Measurements from ENCODE around the gene NDUFAF7.
"Not testable (repeated sequence)": the region's sequence is repeated elsewhere in the genome, so short reads cannot be mapped to it uniquely, and the experiment has no call there.

NDUFAF7 gene

GRCh38 chr2:37219046-37219445, 12.4 kb upstream of the NDUFAF7 start:
- DNase-seq = no peak

- no peak for DNase-seq
These were observed 8.3 kb upstream of the NDUFAF7 start for GRCh38 chr2:37223131-37223530.

GRCh38 chr2:37224063-37224462, 7.4 kb upstream of the NDUFAF7 start:
- no peak for DNase-seq

GRCh38 chr2:37225129-37225528, 6.3 kb upstream of the NDUFAF7 start:
- DNase-seq = not testable (repeated sequence)

GRCh38 chr2:37226863-37227262, 4.6 kb upstream of the NDUFAF7 start:
- no peak for DNase-seq

- no peak for DNase-seq
These were observed 2.7 kb upstream of the NDUFAF7 start for GRCh38 chr2:37228788-37229187.

GRCh38 chr2:37230581-37230980, 877 bp upstream of the NDUFAF7 start:
- peak; percentile 3 for DNase-seq

- DNase-seq = no peak
These were observed 874 bp downstream of the NDUFAF7 start for GRCh38 chr2:37232131-37232933.

- DNase-seq = no peak
These were observed 12.0 kb downstream of the NDUFAF7 start for GRCh38 chr2:37243435-37243834.

- DNase-seq = no peak
These were observed 12.6 kb downstream of the NDUFAF7 start for GRCh38 chr2:37244017-37244416.

- DNase-seq = no peak
These were observed 13.3 kb downstream of the NDUFAF7 start for GRCh38 chr2:37244755-37245154.

GRCh38 chr2:37246205-37246604, 14.7 kb downstream of the NDUFAF7 start:
- no peak for DNase-seq

- no peak for DNase-seq
These were observed 19.6 kb downstream of the NDUFAF7 start for GRCh38 chr2:37250869-37251740.

- DNase-seq = peak; percentile 56
These were observed 31.1 kb downstream of the NDUFAF7 start for GRCh38 chr2:37262522-37262921.

- DNase-seq = no peak
These were observed 32.4 kb downstream of the NDUFAF7 start for GRCh38 chr2:37263839-37264238.

- no peak for DNase-seq
These were observed 36.2 kb downstream of the NDUFAF7 start for GRCh38 chr2:37267685-37268084.

- no peak for DNase-seq
These were observed 36.7 kb downstream of the NDUFAF7 start for GRCh38 chr2:37268111-37268510.

- no peak for DNase-seq
These were observed 40.1 kb downstream of the NDUFAF7 start for GRCh38 chr2:37271376-37272067.

GRCh38 chr2:37274359-37274965, 43.0 kb downstream of the NDUFAF7 start:
- peak; percentile 55 for DNase-seq

- no peak for DNase-seq
These were observed 44.8 kb downstream of the NDUFAF7 start for GRCh38 chr2:37276291-37276690.

GRCh38 chr2:37281916-37282315, 50.5 kb downstream of the NDUFAF7 start:
- no peak for DNase-seq

- DNase-seq = no peak
These were observed 51.3 kb downstream of the NDUFAF7 start for GRCh38 chr2:37282746-37283145.

GRCh38 chr2:37283207-37283606, 51.7 kb downstream of the NDUFAF7 start:
- DNase-seq = no peak

All from inflammatory macrophage treated with lipopolysaccharide for 4 hours (primary cell).